OCI-LY7 (cell line): Measurements from ENCODE around the gene C1orf198.

Experiments used
- CTCF ChIP-seq: fragments of 200-600 bp; sonication (generic); conservative IDR thresholded peaks from 2 replicates; pipeline ENCODE4 v1.5.1; 2014; ENCODE audit warnings: mild to moderate bottlenecking, antibody characterized with exemption, low read length, moderate library complexity, mixed read lengths
- EZH2phosphoT487 ChIP-seq: fragments of 200-600 bp; sonication (generic); IDR thresholded peaks from 2 replicates; pipeline ENCODE4 v1.6.1; 2018; ENCODE audit warnings: low read depth, borderline replicate concordance, mild to moderate bottlenecking, mixed run types, antibody characterized with exemption, low read length, moderate library complexity, mixed read lengths

GRCh38 chr1:230836793-230837192, 31.5 kb downstream of the C1orf198 start:
- no peak for TF ChIP-seq CTCF
- no peak for TF ChIP-seq EZH2phosphoT487
